ENCODE data around the gene APBA1. TPM values are rescaled to one million over a fixed set of nuclear protein-coding genes. Genes with fewer than 3 reads are reported as not detected.
"Not testable (repeated sequence)": the region's sequence is repeated elsewhere in the genome, so short reads cannot be mapped to it uniquely, and the experiment has no call there.

The APBA1 gene
- total RNA-seq, 1 donor from 2014 or later = 6.2 TPM

GRCh38 chr9:69606089-69606488, 66.1 kb downstream of the APBA1 start:
- no peak for DNase-seq (ENCODE audit: low read depth in 2 of 2)

- DNase-seq (ENCODE audit: low read depth in 2 of 2) = no peak
Observed at GRCh38 chr9:69605406-69605805, 66.8 kb downstream of the APBA1 start.

- DNase-seq (ENCODE audit: low read depth in 2 of 2) = peak; percentile 20 to 52
Observed at GRCh38 chr9:69604568-69605219, 67.5 kb downstream of the APBA1 start.

- DNase-seq (ENCODE audit: low read depth in 2 of 2) = no peak
Observed at GRCh38 chr9:69603656-69604055, 68.5 kb downstream of the APBA1 start.

- DNase-seq (ENCODE audit: low read depth in 2 of 2) = no peak
Observed at GRCh38 chr9:69602773-69603172, 69.4 kb downstream of the APBA1 start.

GRCh38 chr9:69601698-69602097, 70.5 kb downstream of the APBA1 start:
- peak; percentile 21 to 72 for DNase-seq (ENCODE audit: low read depth in 2 of 2)

GRCh38 chr9:69600314-69601047, 71.7 kb downstream of the APBA1 start:
- DNase-seq (ENCODE audit: low read depth in 2 of 2) = no peak

- no peak for DNase-seq (ENCODE audit: low read depth in 2 of 2)
Observed at GRCh38 chr9:69599232-69599971, 72.8 kb downstream of the APBA1 start.

GRCh38 chr9:69596906-69597305, 75.3 kb downstream of the APBA1 start:
- not testable (repeated sequence) for DNase-seq (ENCODE audit: low read depth in 2 of 2)

- no peak for DNase-seq (ENCODE audit: low read depth in 2 of 2)
Observed at GRCh38 chr9:69594180-69594579, 78.0 kb downstream of the APBA1 start.

GRCh38 chr9:69593756-69594155, 78.4 kb downstream of the APBA1 start:
- no peak for DNase-seq (ENCODE audit: low read depth in 2 of 2)

- peak in 1 of 2 donors; percentile 21 for DNase-seq (ENCODE audit: low read depth in 2 of 2)
Observed at GRCh38 chr9:69593301-69593700, 78.9 kb downstream of the APBA1 start.

- no peak for DNase-seq (ENCODE audit: low read depth in 2 of 2)
Observed at GRCh38 chr9:69590266-69590665, 81.9 kb downstream of the APBA1 start.

- no peak for DNase-seq (ENCODE audit: low read depth in 2 of 2)
Observed at GRCh38 chr9:69589156-69589555, 83.0 kb downstream of the APBA1 start.

GRCh38 chr9:69585571-69585970, 86.6 kb downstream of the APBA1 start:
- DNase-seq (ENCODE audit: low read depth in 2 of 2) = peak in 1 of 2 donors; percentile 30

GRCh38 chr9:69584759-69585158, 87.4 kb downstream of the APBA1 start:
- peak in 1 of 2 donors; percentile 59 for DNase-seq (ENCODE audit: low read depth in 2 of 2)

GRCh38 chr9:69583645-69584234, 88.4 kb downstream of the APBA1 start:
- no peak for DNase-seq (ENCODE audit: low read depth in 2 of 2)

- peak; percentile 51 to 88 for DNase-seq (ENCODE audit: low read depth in 2 of 2)
Observed at GRCh38 chr9:69582544-69583297, 89.5 kb downstream of the APBA1 start.

- no peak for DNase-seq (ENCODE audit: low read depth in 2 of 2)
Observed at GRCh38 chr9:69582018-69582417, 90.2 kb downstream of the APBA1 start.

GRCh38 chr9:69580582-69581214, 91.5 kb downstream of the APBA1 start:
- peak in 1 of 2 donors; percentile 22 for DNase-seq (ENCODE audit: low read depth in 2 of 2)
